GM23248 (cell line): Measurements from ENCODE around the gene SLC33A1.

Source experiments
- EZH2 ChIP-seq: fragments of 200-600 bp; sonication (generic); IDR thresholded peaks from 2 replicates; pipeline ENCODE4 v1.6.1; 2018; ENCODE audit warnings: antibody characterized with exemption, mild to moderate bottlenecking; ENCODE audit not compliant: insufficient read depth, poor library complexity, severe bottlenecking
- EZH2phosphoT487 ChIP-seq: fragments of 200-600 bp; sonication (generic); IDR thresholded peaks from 2 replicates; pipeline ENCODE4 v1.6.1; 2018; ENCODE audit warnings: antibody characterized with exemption, moderate library complexity, mild to moderate bottlenecking, low read depth; ENCODE audit not compliant: insufficient read depth

- TF ChIP-seq EZH2phosphoT487 = no peak
- TF ChIP-seq EZH2 = no peak
Observed at GRCh38 chr3:155815030-155815545, 39.1 kb downstream of the SLC33A1 start.
